Measurements from ENCODE around the gene TMEM267.

- no peak for TF ChIP-seq CTCF (IDR thresholded peaks at IDR 0.05; ENCODE audit: low read depth, low read length, missing input control)
- TF ChIP-seq MAX (IDR thresholded peaks at IDR 0.05), result no peak
- TF ChIP-seq YY1 (IDR thresholded peaks at IDR 0.05), result no peak
- no peak for TF ChIP-seq HNF4A (conservative IDR thresholded peaks at IDR 0.05)
- no peak for TF ChIP-seq ZBTB33 (IDR thresholded peaks at IDR 0.05)
- no peak for TF ChIP-seq RAD21 (IDR thresholded peaks at IDR 0.05)
- no peak for TF ChIP-seq TAF1 (conservative IDR thresholded peaks at IDR 0.05)
- TF ChIP-seq JUND (IDR thresholded peaks at IDR 0.05), result no peak
- TF ChIP-seq EGR1 (IDR thresholded peaks at IDR 0.05; ENCODE audit: low read depth in 2 of 2), result no peak
- TF ChIP-seq SP1 (IDR thresholded peaks at IDR 0.05), result no peak
- TF ChIP-seq ATF3 (IDR thresholded peaks at IDR 0.05), result no peak
- no peak for TF ChIP-seq GABPA (IDR thresholded peaks at IDR 0.05 in 1 of 2, conservative IDR thresholded peaks at IDR 0.05 in 1 of 2)
- TF ChIP-seq REST (IDR thresholded peaks at IDR 0.05), result no peak
- TF ChIP-seq FOXA1 (IDR thresholded peaks at IDR 0.05), result no peak
Measured at GRCh38 chr5:43411495-43411894, 72.2 kb downstream of the TMEM267 start.
